Measurements from ENCODE around the gene MRRF.
"Not testable (repeated sequence)": the region's sequence is repeated elsewhere in the genome, so short reads cannot be mapped to it uniquely, and the experiment has no call there.

MRRF gene

GRCh38 chr9:122277285-122277897, 12.7 kb downstream of the MRRF start:
- no peak for DNase-seq

GRCh38 chr9:122281368-122281767, 16.7 kb downstream of the MRRF start:
- DNase-seq = no peak

GRCh38 chr9:122286764-122287163, 22.1 kb downstream of the MRRF start:
- no peak for DNase-seq

- no peak for DNase-seq
Measured at GRCh38 chr9:122287214-122287720, 22.6 kb downstream of the MRRF start.

GRCh38 chr9:122291458-122291857, 26.8 kb downstream of the MRRF start:
- DNase-seq = no peak

- DNase-seq = no peak
Measured at GRCh38 chr9:122294531-122294930, 29.8 kb downstream of the MRRF start.

GRCh38 chr9:122297512-122297911, 32.8 kb downstream of the MRRF start:
- no peak for DNase-seq

GRCh38 chr9:122302237-122303093, 37.8 kb downstream of the MRRF start:
- no peak for DNase-seq

- DNase-seq = no peak
Measured at GRCh38 chr9:122307061-122307460, 42.4 kb downstream of the MRRF start.

- DNase-seq = no peak
Measured at GRCh38 chr9:122307925-122308324, 43.2 kb downstream of the MRRF start.

- DNase-seq = no peak
Measured at GRCh38 chr9:122309861-122310260, 45.2 kb downstream of the MRRF start.

GRCh38 chr9:122314165-122314564, 49.5 kb downstream of the MRRF start:
- no peak for DNase-seq

GRCh38 chr9:122315534-122315933, 50.9 kb downstream of the MRRF start:
- DNase-seq = no peak

- DNase-seq = no peak
Measured at GRCh38 chr9:122318284-122318683, 53.6 kb downstream of the MRRF start.

- DNase-seq = no peak
Measured at GRCh38 chr9:122320413-122320881, 55.8 kb downstream of the MRRF start.

GRCh38 chr9:122322553-122322952, 57.9 kb downstream of the MRRF start:
- DNase-seq = no peak

GRCh38 chr9:122324665-122325064, 60.0 kb downstream of the MRRF start:
- not testable (repeated sequence) for DNase-seq

- no peak for DNase-seq
Measured at GRCh38 chr9:122325124-122325523, 60.4 kb downstream of the MRRF start.

- DNase-seq = no peak
Measured at GRCh38 chr9:122327175-122327574, 62.5 kb downstream of the MRRF start.

GRCh38 chr9:122329597-122329996, 64.9 kb downstream of the MRRF start:
- no peak for DNase-seq

- not testable (repeated sequence) for DNase-seq
Measured at GRCh38 chr9:122330466-122330865, 65.8 kb downstream of the MRRF start.

- DNase-seq = no peak
Measured at GRCh38 chr9:122331523-122331927, 66.8 kb downstream of the MRRF start.

- DNase-seq = no peak
Measured at GRCh38 chr9:122332083-122332482, 67.4 kb downstream of the MRRF start.

- no peak for DNase-seq
Measured at GRCh38 chr9:122332644-122333043, 68.0 kb downstream of the MRRF start.

Data from CD4-positive, alpha-beta T cell treated with Interferon gamma for 1 hour (primary cell).